ENCODE measurements around the gene KIF19. TPM values are rescaled to one million over a fixed set of nuclear protein-coding genes. Genes with fewer than 3 reads are reported as not detected.
"Not testable (repeated sequence)": the region's sequence is repeated elsewhere in the genome, so short reads cannot be mapped to it uniquely, and the experiment has no call there.

Gene KIF19
- total and polyA plus RNA-seq, 2 of the 8 experiments (the other 6 are each of a cell fraction or from before 2014, with no cell fraction given): 0.52 to 0.77 TPM

DNA sequence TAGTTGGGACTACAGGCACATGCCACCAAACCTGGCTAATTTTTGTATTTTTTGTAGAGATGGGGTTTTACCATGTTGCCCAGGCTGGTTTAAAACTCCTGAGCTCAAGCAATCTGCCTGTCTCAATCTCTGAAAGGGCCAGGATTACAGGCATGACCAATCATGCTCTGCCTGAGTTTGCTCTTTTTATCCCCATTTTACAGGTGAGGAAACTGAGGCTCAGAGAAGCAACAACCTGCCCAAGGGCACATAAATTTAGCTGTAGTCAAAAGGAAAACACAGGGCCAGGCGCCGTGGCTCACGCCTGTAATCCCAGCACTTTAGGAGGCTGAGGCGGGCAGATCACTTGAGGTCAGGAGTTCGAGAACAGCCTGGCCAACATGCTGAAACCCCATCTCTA is 79.3 kb downstream of the KIF19 start:
- not testable (repeated sequence) for H4K8ac ChIP-seq (ENCODE audit: extremely low read depth, insufficient read depth, low read length); H3K36me3 ChIP-seq (ENCODE audit: control insufficient read depth in 2 of 4, insufficient read depth in 4 of 4, low read length in 3 of 4); H3K79me2 ChIP-seq (ENCODE audit: control insufficient read depth in 1 of 2, insufficient read depth in 2 of 2, low read length in 2 of 2); H3K9me3 ChIP-seq (ENCODE audit: insufficient read depth in 2 of 2, low read depth in 1 of 2, low read length in 1 of 2); H3K23ac ChIP-seq (ENCODE audit: insufficient read length); H3K4ac ChIP-seq (replicated peaks; ENCODE audit: insufficient read length, low read depth, low read length); H2BK15ac ChIP-seq (ENCODE audit: low read length); H3K4me3 ChIP-seq (ENCODE audit: extremely low read depth in 1 of 4, insufficient read depth in 2 of 4, low read depth in 3 of 4, low read length in 4 of 4); FAIRE-seq; H2BK120ac ChIP-seq (replicated peaks; ENCODE audit: low read depth, low read length); H2AFZ ChIP-seq (ENCODE audit: low read length); H4K20me1 ChIP-seq (replicated peaks in 1 of 2; ENCODE audit: control insufficient read depth in 1 of 2, insufficient read depth in 2 of 2, low read length in 2 of 2); H3K23me2 ChIP-seq (ENCODE audit: low read depth, low read length); H3K27ac ChIP-seq (ENCODE audit: low read depth, low read length); H4K5ac ChIP-seq (ENCODE audit: insufficient read length, low read depth, low read length); H3K79me1 ChIP-seq (ENCODE audit: low read depth, low read length); H4K91ac ChIP-seq (replicated peaks; ENCODE audit: insufficient read length, low read length); H3K9ac ChIP-seq (replicated peaks in 1 of 4; ENCODE audit: extremely low read depth in 1 of 4, low read depth in 3 of 4, low read length in 3 of 4); H3K4me2 ChIP-seq (ENCODE audit: insufficient read depth in 1 of 2, low read depth in 2 of 2, low read length in 2 of 2); H3K56ac ChIP-seq (replicated peaks; ENCODE audit: insufficient read length, low read depth, low read length); DNase-seq (ENCODE audit: low read depth in 1 of 2, low spot score in 2 of 2); H3K14ac ChIP-seq (ENCODE audit: insufficient read length); H2AK5ac ChIP-seq (ENCODE audit: low read depth, low read length); H2BK5ac ChIP-seq (ENCODE audit: low read depth, low read length); H2BK20ac ChIP-seq (ENCODE audit: low read length); H3K27me3 ChIP-seq (replicated peaks in 1 of 4; ENCODE audit: control insufficient read depth in 3 of 4, extremely low read depth in 1 of 4, insufficient read depth in 3 of 4, low read length in 3 of 4); H2BK12ac ChIP-seq (ENCODE audit: low read depth, low read length); H3K18ac ChIP-seq (ENCODE audit: extremely low read depth, low read length)
- ChIA-PET POLR2A (ENCODE audit: partially characterized antibody) (interaction anchor here (0.6 to 1.0 kb wide), 2 partner anchors 25 to 46 kb away, joined by 3 to 4 read pairs; no protein-coding TSS in a partner anchor), CTCF (ENCODE audit: partially characterized antibody) (interaction anchor here (0.9 to 7.4 kb wide), 6 partner anchors 13 to 86 kb away, joined by 3 to 47 read pairs (median 3); no protein-coding TSS in a partner anchor)
- 96% methylated on average over 5 of the region's 5 CpGs; no CpG with 5 or more reads in 1 of the 2 experiments for WGBS, 2 experiments (ENCODE audit: extremely low coverage in 1 of 2, insufficient coverage in 1 of 2, insufficient read length in 1 of 2, insufficient replicate concordance in 2 of 2, low coverage in 1 of 2, low lambda C conversion rate in 2 of 2, missing lambda C conversion rate in 1 of 2)
- H3K4me1 ChIP-seq (replicated peaks in 1 of 4; ENCODE audit: control insufficient read depth in 3 of 4, insufficient read depth in 4 of 4, low read length in 3 of 4): peaks cover 3 to 23% (median 14%) of the 10 kb centered on the region in 4 experiments

Other genes with a start within 250 kb of the KIF19 start
- 1,195 and 1,222 TPM in 2 replicates for gene RPL38, start 122.5 kb upstream of the KIF19 start, total RNA-seq (2021; fragmentation: NEBNext Ultra II Directional; extraction: Animal tissue kit (Norgen Biotek cat#: 25700))
- 412 and 510 TPM in 2 replicates for gene RPL38, start 122.5 kb upstream of the KIF19 start, polyA plus RNA-seq (2011; rRNA removed)
- 3.2 and 3.7 TPM in 2 replicates for gene TTYH2, start 112.7 kb upstream of the KIF19 start, total RNA-seq (2021; fragmentation: NEBNext Ultra II Directional; extraction: Animal tissue kit (Norgen Biotek cat#: 25700))
- 9.2 and 17.3 TPM in 2 replicates for gene TTYH2, start 112.7 kb upstream of the KIF19 start, polyA plus RNA-seq (2011; rRNA removed)
- gene DNAI2, start 52.0 kb upstream of the KIF19 start, total RNA-seq (2021; fragmentation: NEBNext Ultra II Directional; extraction: Animal tissue kit (Norgen Biotek cat#: 25700)): 0.15 TPM in 1 of 2 replicates, not detected in the other
- gene DNAI2, start 52.0 kb upstream of the KIF19 start, polyA plus RNA-seq (2011; rRNA removed): 0.08 and 0.24 TPM in 2 replicates
- gene BTBD17, start 35.6 kb downstream of the KIF19 start, total RNA-seq (2021; fragmentation: NEBNext Ultra II Directional; extraction: Animal tissue kit (Norgen Biotek cat#: 25700)): 7.0 and 7.8 TPM in 2 replicates
- gene BTBD17, start 35.6 kb downstream of the KIF19 start, polyA plus RNA-seq (2011; rRNA removed): 14.8 and 17.0 TPM in 2 replicates
- not detected in 2 replicates for gene GPR142, start 41.3 kb downstream of the KIF19 start, total RNA-seq (2021; fragmentation: NEBNext Ultra II Directional; extraction: Animal tissue kit (Norgen Biotek cat#: 25700))
- 0.05 and 0.11 TPM in 2 replicates for gene GPR142, start 41.3 kb downstream of the KIF19 start, polyA plus RNA-seq (2011; rRNA removed)
- 17.1 and 18.3 TPM in 2 replicates for gene GPRC5C, start 105.9 kb downstream of the KIF19 start, total RNA-seq (2021; fragmentation: NEBNext Ultra II Directional; extraction: Animal tissue kit (Norgen Biotek cat#: 25700))
- 55.8 and 58.7 TPM in 2 replicates for gene GPRC5C, start 105.9 kb downstream of the KIF19 start, polyA plus RNA-seq (2011; rRNA removed)
- gene CD300A, start 140.4 kb downstream of the KIF19 start, total RNA-seq (2021; fragmentation: NEBNext Ultra II Directional; extraction: Animal tissue kit (Norgen Biotek cat#: 25700)): 0.46 and 0.52 TPM in 2 replicates
- gene CD300A, start 140.4 kb downstream of the KIF19 start, polyA plus RNA-seq (2011; rRNA removed): 1.3 and 1.6 TPM in 2 replicates
- not detected in 2 replicates for gene CD300LB, start 205.2 kb downstream of the KIF19 start, total RNA-seq (2021; fragmentation: NEBNext Ultra II Directional; extraction: Animal tissue kit (Norgen Biotek cat#: 25700))
- not detected in 2 replicates for gene CD300LB, start 205.2 kb downstream of the KIF19 start, polyA plus RNA-seq (2011; rRNA removed)
- gene CD300C, start 219.9 kb downstream of the KIF19 start, total RNA-seq (2021; fragmentation: NEBNext Ultra II Directional; extraction: Animal tissue kit (Norgen Biotek cat#: 25700)): not detected in 2 replicates
- gene CD300C, start 219.9 kb downstream of the KIF19 start, polyA plus RNA-seq (2011; rRNA removed): not detected in 2 replicates
- not detected in 2 replicates for gene CD300H, start 241.3 kb downstream of the KIF19 start, total RNA-seq (2021; fragmentation: NEBNext Ultra II Directional; extraction: Animal tissue kit (Norgen Biotek cat#: 25700))
- gene CD300H, start 241.3 kb downstream of the KIF19 start, polyA plus RNA-seq (2011; rRNA removed): not detected in 2 replicates

Data from H1 (cell line).